Upper lobe of left lung (tissue), 4 donors: Measurements from ENCODE around the gene ADAMTSL2.

ENCODE experiments used
- CTCF ChIP-seq, 6 experiments: fragments of 450-650 bp in 4 of 6; fragments of 200-600 bp in 2 of 6; sonication (generic) in 2 of 6; IDR thresholded peaks; one replicate each; pipeline ENCODE4 v1.5.1; 2016 to 2019; ENCODE audit warnings: antibody characterized with exemption in 6 of 6
- POLR2A ChIP-seq, 4 donors: fragments of 450-650 bp; IDR thresholded peaks; one replicate each; pipeline ENCODE4 v1.5.1; 2016 to 2017; ENCODE audit warnings: antibody characterized with exemption in 4 of 4, mild to moderate bottlenecking in 2 of 4

- TF ChIP-seq CTCF (IDR thresholded peaks at IDR 0.05) (no peak), POLR2A (IDR thresholded peaks at IDR 0.05) (no peak)
These were observed 12.2 kb upstream of the ADAMTSL2 start for GRCh38 chr9:133522073-133522910.
